HCT116 (cell line): ENCODE results near the gene ICA1L. TPM values are rescaled to one million over a fixed set of nuclear protein-coding genes. Genes with fewer than 3 reads are reported as not detected.

ENCODE experiments used
- ATAC-seq: fragments of 200-7000 bp; cut with Tn5 transposase; 2 replicates; pipeline ENCODE4 v1.9.1; 2020; ENCODE audit warnings: mild to moderate bottlenecking, moderate library complexity
- BruUV-seq: library from RNA; stranded (reverse); fragments of 400-500 nt; replicated peaks from 2 replicates; lab custom pipeline; 2021; lab: Mats Ljungman, UMichigan
- CTCF ChIA-PET: fragments of 300-600 bp; sonication (Branson Sonifier 250); formaldehyde crosslinking; loops from one replicate; lab custom pipeline; 2021; ENCODE audit warnings: antibody characterized with exemption; lab: Charles Lee
- POLR2A ChIA-PET: fragments of 300-600, 350-600 bp; sonication (Branson Sonifier 250); formaldehyde crosslinking; loops from one replicate; lab custom pipeline; 2021; ENCODE audit warnings: antibody characterized with exemption; lab: Charles Lee
- RAD21 ChIA-PET, 2 experiments: fragments of 300-600 bp; sonication (Branson Sonifier 250); formaldehyde crosslinking; loops; one replicate each; lab custom pipeline; 2023; ENCODE audit warnings: low total read pairs in 2 of 2; ENCODE audit not compliant: uncharacterized antibody in 2 of 2, unreplicated experiment in 2 of 2, low non-redundant PET in 1 of 2; lab: Charles Lee
- DNase-seq: peaks from one replicate; pipeline ENCODE4 v3.0.0-alpha.2; 2010; ENCODE audit warnings: low read depth, low spot score
- H2AFZ ChIP-seq: fragments of 200-600 bp; shearing (Covaris generic), sonication (generic); 2 replicates; pipeline ENCODE4 v1.6.1; 2017; ENCODE audit warnings: low read depth, mixed run types, mixed read lengths, antibody characterized with exemption, low read length; ENCODE audit not compliant: poor library complexity, severe bottlenecking
- H3K27ac ChIP-seq: 2 replicates; pipeline ENCODE4 v1.5.1; 2012; ENCODE audit warnings: low read depth, low read length
- H3K27me3 ChIP-seq: fragments of 200-600 bp; sonication (generic); 2 replicates; pipeline ENCODE4 v1.6.1; 2016; ENCODE audit warnings: mixed run types, low read length, mixed read lengths; ENCODE audit not compliant: insufficient read depth
- H3K36me3 ChIP-seq, 2 experiments: fragments of 200-500 bp in 1 of 2; fragments of 200-600 bp in 1 of 2; sonication (Bioruptor generic) in 1 of 2; sonication (generic) in 1 of 2; 2 replicates each; pipeline versions ENCODE4 v1.5.1 to v1.6.1; 2014 to 2016; ENCODE audit warnings: low read length in 2 of 2, inconsistent platforms in 1 of 2, mixed read lengths in 1 of 2, mixed run types in 1 of 2; ENCODE audit not compliant: insufficient read depth in 2 of 2, control insufficient read depth in 1 of 2
- H3K4me1 ChIP-seq, 2 experiments: fragments of 200-600 bp in 1 of 2; sonication (generic) in 1 of 2; 2 replicates each; pipeline versions ENCODE4 v1.5.1 to v1.6.1; 2012 to 2017; ENCODE audit warnings: low read length in 2 of 2, inconsistent platforms in 1 of 2, mild to moderate bottlenecking in 1 of 2, mixed read lengths in 1 of 2, mixed run types in 1 of 2, moderate library complexity in 1 of 2; ENCODE audit not compliant: insufficient read depth in 2 of 2, control insufficient read depth in 1 of 2
- H3K4me2 ChIP-seq: fragments of 200-600 bp; sonication (generic); 2 replicates; pipeline ENCODE4 v1.6.1; 2017; ENCODE audit warnings: mixed run types, low read length, mixed read lengths
- H3K4me3 ChIP-seq, 2 experiments: fragments of 200-600 bp in 1 of 2; sonication (generic) in 1 of 2; replicated peaks in 1 of 2; 2 replicates each; pipeline ENCODE4 v1.5.1; 2011 to 2016; ENCODE audit warnings: low read length in 2 of 2, control low read depth in 1 of 2, low read depth in 1 of 2, mild to moderate bottlenecking in 1 of 2, mixed read lengths in 1 of 2, mixed run types in 1 of 2
- H3K79me2 ChIP-seq: fragments of 200-600 bp; sonication (generic); 2 replicates; pipeline ENCODE4 v1.6.1; 2017; ENCODE audit warnings: mild to moderate bottlenecking, mixed run types, low read length, moderate library complexity, mixed read lengths; ENCODE audit not compliant: insufficient read depth
- H3K9ac ChIP-seq: fragments of 200-600 bp; sonication (generic); 2 replicates; pipeline ENCODE4 v1.6.1; 2016; ENCODE audit warnings: low read length, mixed read lengths
- H3K9me2 ChIP-seq: fragments of 200-600 bp; sonication (generic), shearing (Covaris generic); 2 replicates; pipeline ENCODE4 v1.6.1; 2017; ENCODE audit warnings: mixed run types, mild to moderate bottlenecking, moderate library complexity; ENCODE audit not compliant: insufficient read depth
- H3K9me3 ChIP-seq, 2 experiments: fragments of 200-500 bp in 1 of 2; fragments of 200-600 bp in 1 of 2; sonication (Bioruptor generic) in 1 of 2; sonication (generic) in 1 of 2; 2 replicates each; pipeline ENCODE4 v1.6.1; 2014 to 2017; ENCODE audit warnings: low read length in 2 of 2, mixed read lengths in 2 of 2, inconsistent platforms in 1 of 2, low read depth in 1 of 2, mild to moderate bottlenecking in 1 of 2, mixed run types in 1 of 2, moderate library complexity in 1 of 2; ENCODE audit not compliant: control insufficient read depth in 1 of 2, insufficient read depth in 1 of 2
- H4K20me1 ChIP-seq: fragments of 200-600 bp; sonication (generic), shearing (Covaris generic); 2 replicates; pipeline ENCODE4 v1.6.1; 2017; ENCODE audit warnings: mixed run types, mild to moderate bottlenecking, moderate library complexity; ENCODE audit not compliant: insufficient read depth
- CEBPB ChIP-seq: IDR thresholded peaks from 2 replicates; pipeline ENCODE4 v1.6.1; 2012; ENCODE audit warnings: low read depth
- CTCF ChIP-seq, 3 experiments: fragments of 200-600 bp in 1 of 3; sonication (generic) in 1 of 3; IDR thresholded peaks in 2 of 3; conservative IDR thresholded peaks in 1 of 3; 2 replicates each; pipeline ENCODE4 v1.5.1; 2012 to 2017; ENCODE audit warnings: low read depth in 2 of 3, low read length in 2 of 3, antibody characterized with exemption in 1 of 3, borderline replicate concordance in 1 of 3, control low read depth in 1 of 3, mild to moderate bottlenecking in 1 of 3, mixed read lengths in 1 of 3, mixed run types in 1 of 3, moderate library complexity in 1 of 3; ENCODE audit not compliant: insufficient read depth in 1 of 3
- EGR1 ChIP-seq: IDR thresholded peaks from 2 replicates; pipeline ENCODE4 v1.6.1; 2012; ENCODE audit warnings: low read depth
- EZH2 ChIP-seq: fragments of 200-600 bp; sonication (generic); IDR thresholded peaks from 2 replicates; pipeline ENCODE4 v1.6.1; 2017; ENCODE audit warnings: antibody characterized with exemption, mixed run types
- EZH2phosphoT487 ChIP-seq: fragments of 200-600 bp; IDR thresholded peaks from 2 replicates; pipeline ENCODE4 v1.6.1; 2018; ENCODE audit warnings: antibody characterized with exemption, borderline replicate concordance
- FOSL1 ChIP-seq: IDR thresholded peaks from 2 replicates; pipeline ENCODE4 v1.6.1; 2012; ENCODE audit warnings: low read depth
- JUND ChIP-seq: IDR thresholded peaks from 2 replicates; pipeline ENCODE4 v1.6.1; 2012
- RAD21 ChIP-seq: IDR thresholded peaks from 2 replicates; pipeline ENCODE4 v1.6.1; 2012; ENCODE audit warnings: low read depth, mild to moderate bottlenecking
- REST ChIP-seq: IDR thresholded peaks from 2 replicates; pipeline ENCODE4 v1.6.1; 2012; ENCODE audit warnings: low read depth
- intact Hi-C: fragments of 100-400 bp; cut with micrococcal nuclease; formaldehyde crosslinking; loops from 2 replicates; pipeline ENCODE4 v1.10.0; 2022
- total RNA-seq: library from RNA; stranded (reverse); gene quantifications from one replicate; pipeline ENCODE4 v1.2.1, GENCODE V29; 2021; ENCODE audit not compliant: unreplicated experiment

ICA1L gene
- total RNA-seq, 1 experiment from 2014 or later: 2.5 TPM

- intact Hi-C loops: no loop called here
- ATAC-seq (no peak), DNase-seq (no peak)
- ChIA-PET CTCF (interaction anchor here (1.1 kb wide), 1 partner anchor 18 kb away, joined by 3 read pairs; no protein-coding TSS in a partner anchor), POLR2A (no interaction called here), RAD21 (no interaction called here)
- Histone ChIP-seq H2AFZ (no peak overlapping the region), H3K9ac (no peak overlapping the region), H3K36me3 (no peaks in the 10 kb centered on the region), H3K4me3 (no peak overlapping the region), H3K4me2 (no peak overlapping the region), H3K27me3 (no peaks in the 10 kb centered on the region), H3K9me2 (no peaks in the 10 kb centered on the region), H3K27ac (no peak overlapping the region), H3K4me1 (no peaks in the 10 kb centered on the region), H3K79me2 (no peaks in the 10 kb centered on the region), H4K20me1 (no peaks in the 10 kb centered on the region), H3K9me3 (no peaks in the 10 kb centered on the region)
- TF ChIP-seq RAD21 (no peak), CTCF (IDR thresholded peaks at IDR 0.05 in 2 of 3, conservative IDR thresholded peaks at IDR 0.05 in 1 of 3; ENCODE audit: borderline replicate concordance in 1 of 3, insufficient read depth in 1 of 3, low read depth in 2 of 3, low read length in 2 of 3) (no peak), CEBPB (no peak)
- BruUV-seq: no TSS peak
Observed at GRCh38 chr2:202813387-202813786, 58.2 kb downstream of the ICA1L start.

GRCh38 chr2:202808754-202809153 lies 62.8 kb downstream of the ICA1L start:
- ChIA-PET CTCF (no interaction called here), RAD21 (no interaction called here), POLR2A (no interaction called here)
- Histone ChIP-seq H3K4me3 (no peak overlapping the region), H4K20me1 (no peaks in the 10 kb centered on the region), H3K27me3 (no peaks in the 10 kb centered on the region), H3K9ac (no peak overlapping the region), H3K27ac (no peak overlapping the region), H3K9me3 (no peaks in the 10 kb centered on the region), H3K36me3 (no peaks in the 10 kb centered on the region), H2AFZ (no peak overlapping the region), H3K4me2 (no peak overlapping the region), H3K9me2 (no peaks in the 10 kb centered on the region), H3K4me1 (peaks cover 6 to 9% of the 10 kb centered on the region in 2 experiments; a peak in 2 of 4 replicates), H3K79me2 (no peaks in the 10 kb centered on the region)
- intact Hi-C loops: no loop called here
- ATAC-seq: no peak
- no TSS peak for BruUV-seq
- DNase-seq: no peak
- no peak for TF ChIP-seq EZH2
- TF ChIP-seq CTCF (IDR thresholded peaks at IDR 0.05 in 2 of 3, conservative IDR thresholded peaks at IDR 0.05 in 1 of 3; ENCODE audit: borderline replicate concordance in 1 of 3, insufficient read depth in 1 of 3, low read depth in 2 of 3, low read length in 2 of 3): no peak
- no peak for TF ChIP-seq FOSL1
- TF ChIP-seq REST: no peak
- no peak for TF ChIP-seq EGR1
- no peak for TF ChIP-seq JUND
- no peak for TF ChIP-seq EZH2phosphoT487
